K562 (cell line): Measurements from ENCODE around the gene DNAL4. TPM values are rescaled to one million over a fixed set of nuclear protein-coding genes. Genes with fewer than 3 reads are reported as not detected.
A peak's percentile ranks its signal among the peaks of the same experiment; 100 is the strongest.

ENCODE experiments used
- ATAC-seq: fragments of 200-7000 bp; cut with Tn5 transposase; 3 replicates; pipeline ENCODE4 v1.9.1; 2020; ENCODE audit warnings: moderate library complexity
- BruUV-seq: library from RNA; stranded (reverse); fragments of 400-500 nt; replicated peaks from 2 replicates; lab custom pipeline; 2021; lab: Mats Ljungman, UMichigan
- CTCF ChIA-PET: fragments of 300-600 bp; formaldehyde crosslinking; extraction: SDS; loops from one replicate; lab custom pipeline; 2021; ENCODE audit warnings: low intra/inter-chr PET ratio; lab: Yijun Ruan, JAX
- POLR2A ChIA-PET: fragments of 300-600, 350-650 bp; sonication (Branson Sonifier 250); formaldehyde crosslinking; extraction: SDS; loops from one replicate; lab custom pipeline; 2021; ENCODE audit warnings: antibody characterized with exemption, inconsistent platforms; lab: Yijun Ruan, JAX
- DNase-seq, 4 experiments: peaks; one replicate each; pipeline versions ENCODE4 v3.0.0 to v3.0.0-alpha.2; 2011 to 2018; ENCODE audit warnings: low spot score in 3 of 4, mixed read lengths in 3 of 4; ENCODE audit errors: extremely low read depth in 1 of 4
- FAIRE-seq: peaks from 2 replicates; lab custom pipeline; 2011; peaks lifted over from hg19 to GRCh38; lab: Jason Lieb, UNC
- H2AFZ ChIP-seq: 2 replicates; pipeline ENCODE4 v1.6.0; 2011; ENCODE audit warnings: low read depth, low read length, control low read depth, inconsistent platforms
- H3K27ac ChIP-seq: fragments of 200-600 bp; 3 replicates; pipeline ENCODE4 v1.8.0; 2011; ENCODE audit warnings: low read depth, mild to moderate bottlenecking, control low read depth, inconsistent platforms, low read length, moderate library complexity, mixed read lengths; ENCODE audit errors: extremely low read depth
- H3K27me3 ChIP-seq, 2 experiments: fragments of 300-600 bp in 1 of 2; 2 replicates in 1 of 2; 3 replicates in 1 of 2; pipeline versions ENCODE4 v1.6.0 to v1.8.0; 2011; ENCODE audit warnings: inconsistent platforms in 2 of 2, low read length in 2 of 2, mild to moderate bottlenecking in 1 of 2, mixed read lengths in 1 of 2, moderate library complexity in 1 of 2; ENCODE audit not compliant: control insufficient read depth in 2 of 2, insufficient read depth in 2 of 2
- H3K36me3 ChIP-seq: fragments of 300-600 bp; 3 replicates; pipeline ENCODE4 v1.8.0; 2011; ENCODE audit warnings: mild to moderate bottlenecking, low read length, inconsistent platforms; ENCODE audit not compliant: control insufficient read depth, insufficient read depth
- H3K4me1 ChIP-seq, 2 experiments: fragments of 200-600 bp in 1 of 2; replicated peaks in 1 of 2; 2 replicates in 1 of 2; 3 replicates in 1 of 2; pipeline versions ENCODE4 v1.5.1 to v1.8.0; 2011; ENCODE audit warnings: inconsistent platforms in 2 of 2, low read length in 2 of 2, mild to moderate bottlenecking in 1 of 2, mixed read lengths in 1 of 2, moderate library complexity in 1 of 2; ENCODE audit not compliant: control insufficient read depth in 2 of 2, insufficient read depth in 2 of 2
- H3K4me2 ChIP-seq: 2 replicates; pipeline ENCODE4 v1.6.1; 2011; ENCODE audit warnings: low read length, control low read depth, inconsistent platforms, mixed read lengths; ENCODE audit not compliant: insufficient read depth
- H3K4me3 ChIP-seq: fragments of 200-600 bp; sonication (generic), shearing (Covaris generic); 2 replicates; pipeline ENCODE4 v1.5.1; 2016; ENCODE audit warnings: control low read depth, inconsistent platforms
- H3K79me2 ChIP-seq: fragments of 200-600 bp; 3 replicates; pipeline ENCODE4 v1.8.0; 2011; ENCODE audit warnings: low read length, inconsistent platforms; ENCODE audit not compliant: control insufficient read depth, insufficient read depth
- H3K9ac ChIP-seq, 2 experiments: 2 replicates each; pipeline versions ENCODE4 v1.6.0 to v1.6.1; 2011; ENCODE audit warnings: low read depth in 2 of 2, low read length in 2 of 2, control low read depth in 1 of 2, inconsistent platforms in 1 of 2, mild to moderate bottlenecking in 1 of 2, mixed read lengths in 1 of 2; ENCODE audit not compliant: insufficient read depth in 1 of 2
- H3K9me1 ChIP-seq: one replicate; pipeline ENCODE4 v1.6.0; 2011; ENCODE audit warnings: inconsistent platforms, mild to moderate bottlenecking, low read length, moderate library complexity; ENCODE audit not compliant: control insufficient read depth, insufficient read depth
- H3K9me3 ChIP-seq: replicated peaks from 2 replicates; pipeline ENCODE4 v1.5.1; 2011; ENCODE audit warnings: low read depth, low read length, inconsistent platforms; ENCODE audit not compliant: control insufficient read depth, insufficient read depth
- H4K20me1 ChIP-seq: replicated peaks from 2 replicates; pipeline ENCODE4 v1.6.1; 2011; ENCODE audit warnings: low read length, inconsistent platforms, mixed read lengths; ENCODE audit not compliant: control insufficient read depth, insufficient read depth
- BRF2 ChIP-seq: IDR thresholded peaks from 3 replicates; pipeline ENCODE4 v1.6.1; 2011; ENCODE audit warnings: borderline replicate concordance, mild to moderate bottlenecking; ENCODE audit not compliant: insufficient read length, insufficient read depth
- CSDE1 ChIP-seq, 2 experiments: fragments of 450-650 bp; IDR thresholded peaks; 2 replicates each; pipeline ENCODE4 v1.6.1; 2016; ENCODE audit warnings: mild to moderate bottlenecking in 1 of 2
- OTX1 ChIP-seq: fragments of 450-650 bp; formaldehyde crosslinking; IDR thresholded peaks from 2 replicates; pipeline ENCODE4 v1.4.0; 2022; ENCODE audit warnings: mild to moderate bottlenecking
- ZNF316 ChIP-seq: fragments of 450-650 bp; IDR thresholded peaks from 2 replicates; pipeline ENCODE4 v1.6.1; 2016
- ZNF583 ChIP-seq: fragments of 250-450 bp; sonication (Bioruptor Pico); IDR thresholded peaks from 2 replicates; pipeline ENCODE4 v1.4.0; 2020
- ZNF584 ChIP-seq: fragments of 200-800 bp; sonication (Bioruptor generic); IDR thresholded peaks from 2 replicates; pipeline ENCODE4 v1.6.1; 2016; ENCODE audit warnings: low read depth, mild to moderate bottlenecking, missing genetic modification characterization, missing compliant biosample characterization
- ZNF644 ChIP-seq: fragments of 200-800 bp; sonication (Bioruptor generic); IDR thresholded peaks from 2 replicates; pipeline ENCODE4 v1.6.1; 2016; ENCODE audit warnings: low read depth, missing genetic modification characterization, missing compliant biosample characterization
- WGBS: fragments of 100-300 bp; shearing (Covaris generic); methylation state at CpG from one replicate; pipeline ENCODE4 v1.1.6; 2016; ENCODE audit warnings: low coverage, mixed read lengths; ENCODE audit not compliant: insufficient coverage; ENCODE audit errors: missing lambda C conversion rate; 5-methylcytosine and 5-hydroxymethylcytosine counted together
- in situ Hi-C: fragments of 300-500 bp; cut with MboI; formaldehyde crosslinking; loops from 4 replicates; pipeline ENCODE4 v1.15.0; 2018; ENCODE audit warnings: inconsistent platforms, mixed read lengths
- intact Hi-C: fragments of 100-400 bp; cut with micrococcal nuclease; formaldehyde crosslinking; loops from 2 replicates; pipeline ENCODE4 v1.14.2; 2022
- polyA plus RNA-seq, 8 experiments: library from polyadenylated mRNA; depleted of rRNA in 4 of 8; stranded (reverse) in 5 of 8; unstranded in 3 of 8; fragments of >200 nt; fragmentation: Nextera tagmentation in 2 of 8; fragmentation: Illumina TruSeq in 1 of 8; extraction: Ambion mirVana in 2 of 8; extraction: Trizol in 1 of 8; gene quantifications; 2 replicates each; pipeline versions ENCODE4 v1.2.1 to v1.2.3, GENCODE V29; 2011 to 2014; ENCODE audit warnings: inconsistent platforms in 1 of 8, missing spikeins in 1 of 8
- total RNA-seq, 7 experiments: library from RNA; depleted of rRNA in 6 of 7; stranded (reverse); fragments of >200 nt in 6 of 7; fragmentation: Illumina TruSeq in 2 of 7; extraction: Trizol in 2 of 7; gene quantifications; 2 replicates each; pipeline versions ENCODE4 v1.2.1 to v1.2.3, GENCODE V29; 2011 to 2021; ENCODE audit warnings: low replicate concordance in 1 of 7
- TF ChIP-seq, protein P1 (sequence below): sonication (generic); formaldehyde crosslinking; IDR thresholded peaks from 2 replicates; pipeline ENCODE4 v1.8.1; 2023; ENCODE audit warnings: mild to moderate bottlenecking, missing genetic modification reagents
- TF ChIP-seq, protein P2 (sequence below): fragments of 250-450 bp; sonication (Bioruptor Pico); IDR thresholded peaks from 2 replicates; pipeline ENCODE4 v1.4.0; 2020; ENCODE audit warnings: borderline replicate concordance
- TF ChIP-seq, protein P3 (sequence below), 2 experiments: fragments of 450-650 bp; IDR thresholded peaks; 2 replicates each; pipeline ENCODE4 v1.6.1; 2016

The DNAL4 gene
- total and polyA plus RNA-seq, 9 of the 15 experiments (the other 6 are each of a cell fraction or from before 2014, with no cell fraction given), result 0.20 to 9.4 (median 5.2) TPM

DNA sequence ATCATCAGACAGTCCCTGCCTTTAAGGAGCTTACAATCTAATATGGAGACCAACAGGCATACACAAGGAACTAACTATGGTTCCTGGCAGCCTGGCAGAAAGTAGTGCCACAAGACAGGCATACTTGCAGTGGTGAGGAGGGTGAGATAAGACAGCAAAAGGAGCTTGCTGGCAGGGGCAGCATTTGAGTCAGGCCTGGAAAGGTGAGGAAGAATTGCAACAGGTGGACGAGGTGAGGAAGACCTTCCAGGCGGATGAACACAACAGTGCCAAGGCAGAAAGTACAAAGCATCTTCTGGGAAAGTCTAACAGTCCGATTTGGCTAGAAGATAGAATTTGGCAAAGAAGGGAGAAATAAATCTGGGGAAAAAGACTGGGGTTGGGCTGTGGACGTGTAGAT lies 4.3 kb downstream of the DNAL4 start:
- Histone ChIP-seq H3K9ac (no peak overlapping the region), H4K20me1 (no peaks in the 10 kb centered on the region), H3K27ac (no peak overlapping the region), H3K36me3 (no peaks in the 10 kb centered on the region)
- intact Hi-C loops, result no loop called here
- no TSS peak for BruUV-seq
- no peak for TF ChIP-seq ZNF584 (CRISPR knock-in tag)
- peak; percentile 38; the same call in 1 of the 2 replicates for TF ChIP-seq ZNF316
- TF ChIP-seq, protein P1, sequence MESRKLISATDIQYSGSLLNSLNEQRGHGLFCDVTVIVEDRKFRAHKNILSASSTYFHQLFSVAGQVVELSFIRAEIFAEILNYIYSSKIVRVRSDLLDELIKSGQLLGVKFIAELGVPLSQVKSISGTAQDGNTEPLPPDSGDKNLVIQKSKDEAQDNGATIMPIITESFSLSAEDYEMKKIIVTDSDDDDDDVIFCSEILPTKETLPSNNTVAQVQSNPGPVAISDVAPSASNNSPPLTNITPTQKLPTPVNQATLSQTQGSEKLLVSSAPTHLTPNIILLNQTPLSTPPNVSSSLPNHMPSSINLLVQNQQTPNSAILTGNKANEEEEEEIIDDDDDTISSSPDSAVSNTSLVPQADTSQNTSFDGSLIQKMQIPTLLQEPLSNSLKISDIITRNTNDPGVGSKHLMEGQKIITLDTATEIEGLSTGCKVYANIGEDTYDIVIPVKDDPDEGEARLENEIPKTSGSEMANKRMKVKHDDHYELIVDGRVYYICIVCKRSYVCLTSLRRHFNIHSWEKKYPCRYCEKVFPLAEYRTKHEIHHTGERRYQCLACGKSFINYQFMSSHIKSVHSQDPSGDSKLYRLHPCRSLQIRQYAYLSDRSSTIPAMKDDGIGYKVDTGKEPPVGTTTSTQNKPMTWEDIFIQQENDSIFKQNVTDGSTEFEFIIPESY (CRISPR knock-in tag), result no peak
- TF ChIP-seq, all 486 proteins: peak for 1
- Histone ChIP-seq H3K4me3 (no peak overlapping the region), H3K4me1 (peaks cover 33 to 47% of the 10 kb centered on the region in 2 experiments), H3K27me3 (no peaks in the 10 kb centered on the region), H2AFZ (no peak overlapping the region), H3K9me1 (no peaks in the 10 kb centered on the region), H3K79me2 (peaks cover 9% of the 10 kb centered on the region), H3K4me2 (no peak overlapping the region), H3K9me3 (no peaks in the 10 kb centered on the region)
- ATAC-seq, result no peak
- ChIA-PET POLR2A (no interaction called here), CTCF (no interaction called here)
- in situ Hi-C loops, result no loop called here
- 81% methylated on average over 3 of the region's 4 CpGs for WGBS
- DNase-seq, result no peak
- no peak for FAIRE-seq

- Histone ChIP-seq H3K36me3 (no peaks in the 10 kb centered on the region), H2AFZ (no peak overlapping the region), H4K20me1 (no peaks in the 10 kb centered on the region), H3K9ac (no peak overlapping the region), H3K4me3 (no peak overlapping the region), H3K79me2 (peaks cover 9% of the 10 kb centered on the region), H3K27me3 (no peaks in the 10 kb centered on the region), H3K4me1 (peaks cover 40 to 42% of the 10 kb centered on the region in 2 experiments), H3K4me2 (no peak overlapping the region), H3K9me3 (no peaks in the 10 kb centered on the region), H3K27ac (peak overlapping the region; percentile 28; the same call in 1 of the 3 replicates), H3K9me1 (no peaks in the 10 kb centered on the region)
- BruUV-seq, result no TSS peak
- POLR2A ChIA-PET, result no interaction called here
- CTCF ChIA-PET, result no interaction called here
- in situ Hi-C loops (no loop called here), intact Hi-C loops (no loop called here)
- FAIRE-seq, result no peak
- DNase-seq, result no peak
- WGBS, result 78% methylated on average over 5 of the region's 6 CpGs
- ATAC-seq, result no peak
- no peak for TF ChIP-seq ZNF583
- TF ChIP-seq CSDE1 (IDR thresholded peaks at IDR 0.05), result no peak
- TF ChIP-seq, protein P2, sequence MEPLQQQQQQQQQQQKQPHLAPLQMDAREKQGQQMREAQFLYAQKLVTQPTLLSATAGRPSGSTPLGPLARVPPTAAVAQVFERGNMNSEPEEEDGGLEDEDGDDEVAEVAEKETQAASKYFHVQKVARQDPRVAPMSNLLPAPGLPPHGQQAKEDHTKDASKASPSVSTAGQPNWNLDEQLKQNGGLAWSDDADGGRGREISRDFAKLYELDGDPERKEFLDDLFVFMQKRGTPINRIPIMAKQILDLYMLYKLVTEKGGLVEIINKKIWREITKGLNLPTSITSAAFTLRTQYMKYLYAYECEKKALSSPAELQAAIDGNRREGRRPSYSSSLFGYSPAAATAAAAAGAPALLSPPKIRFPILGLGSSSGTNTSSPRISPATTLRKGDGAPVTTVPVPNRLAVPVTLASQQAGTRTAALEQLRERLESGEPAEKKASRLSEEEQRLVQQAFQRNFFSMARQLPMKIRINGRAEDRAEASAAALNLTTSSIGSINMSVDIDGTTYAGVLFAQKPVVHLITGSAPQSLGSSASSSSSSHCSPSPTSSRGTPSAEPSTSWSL, result no peak
- TF ChIP-seq, protein P3, sequence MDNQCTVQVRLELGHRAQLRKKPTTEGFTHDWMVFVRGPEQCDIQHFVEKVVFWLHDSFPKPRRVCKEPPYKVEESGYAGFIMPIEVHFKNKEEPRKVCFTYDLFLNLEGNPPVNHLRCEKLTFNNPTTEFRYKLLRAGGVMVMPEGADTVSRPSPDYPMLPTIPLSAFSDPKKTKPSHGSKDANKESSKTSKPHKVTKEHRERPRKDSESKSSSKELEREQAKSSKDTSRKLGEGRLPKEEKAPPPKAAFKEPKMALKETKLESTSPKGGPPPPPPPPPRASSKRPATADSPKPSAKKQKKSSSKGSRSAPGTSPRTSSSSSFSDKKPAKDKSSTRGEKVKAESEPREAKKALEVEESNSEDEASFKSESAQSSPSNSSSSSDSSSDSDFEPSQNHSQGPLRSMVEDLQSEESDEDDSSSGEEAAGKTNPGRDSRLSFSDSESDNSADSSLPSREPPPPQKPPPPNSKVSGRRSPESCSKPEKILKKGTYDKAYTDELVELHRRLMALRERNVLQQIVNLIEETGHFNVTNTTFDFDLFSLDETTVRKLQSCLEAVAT (IDR thresholded peaks at IDR 0.05), result no peak
- no peak for TF ChIP-seq BRF2
- TF ChIP-seq OTX1 (CRISPR knock-in tag), result no peak
- no peak for TF ChIP-seq ZNF644 (tag)
Measured at GRCh38 chr22:38788846-38789245, 5.1 kb downstream of the DNAL4 start.
